Measurements from ENCODE around the gene SELENOF.
"Not testable (repeated sequence)": the region's sequence is repeated elsewhere in the genome, so short reads cannot be mapped to it uniquely, and the experiment has no call there.

The SELENOF gene

GRCh38 chr1:86858524-86859261, 55.2 kb downstream of the SELENOF start:
- DNase-seq (ENCODE audit: low spot score) = no peak

- DNase-seq (ENCODE audit: low spot score) = no peak
Measured at GRCh38 chr1:86856196-86856595, 57.7 kb downstream of the SELENOF start.

- no peak for DNase-seq (ENCODE audit: low spot score)
Measured at GRCh38 chr1:86854352-86854751, 59.6 kb downstream of the SELENOF start.

- DNase-seq (ENCODE audit: low spot score) = no peak
Measured at GRCh38 chr1:86852782-86853408, 61.0 kb downstream of the SELENOF start.

GRCh38 chr1:86852289-86852688, 61.6 kb downstream of the SELENOF start:
- DNase-seq (ENCODE audit: low spot score) = no peak

- no peak for DNase-seq (ENCODE audit: low spot score)
Measured at GRCh38 chr1:86849756-86850155, 64.2 kb downstream of the SELENOF start.

- DNase-seq (ENCODE audit: low spot score) = no peak
Measured at GRCh38 chr1:86848654-86849053, 65.3 kb downstream of the SELENOF start.

- peak; percentile 34 for DNase-seq (ENCODE audit: low spot score)
Measured at GRCh38 chr1:86846164-86846647, 67.7 kb downstream of the SELENOF start.

GRCh38 chr1:86845514-86845913, 68.4 kb downstream of the SELENOF start:
- no peak for DNase-seq (ENCODE audit: low spot score)

GRCh38 chr1:86841116-86841515, 72.8 kb downstream of the SELENOF start:
- DNase-seq (ENCODE audit: low spot score) = no peak

- peak; percentile 92 for DNase-seq (ENCODE audit: low spot score)
Measured at GRCh38 chr1:86833461-86834215, 80.3 kb downstream of the SELENOF start.

GRCh38 chr1:86832433-86832832, 81.5 kb downstream of the SELENOF start:
- DNase-seq (ENCODE audit: low spot score) = no peak

GRCh38 chr1:86829321-86829720, 84.6 kb downstream of the SELENOF start:
- DNase-seq (ENCODE audit: low spot score) = no peak

GRCh38 chr1:86828024-86828423, 85.9 kb downstream of the SELENOF start:
- no peak for DNase-seq (ENCODE audit: low spot score)

- DNase-seq (ENCODE audit: low spot score) = no peak
Measured at GRCh38 chr1:86826856-86827255, 87.1 kb downstream of the SELENOF start.

GRCh38 chr1:86825319-86825718, 88.6 kb downstream of the SELENOF start:
- no peak for DNase-seq (ENCODE audit: low spot score)

- no peak for DNase-seq (ENCODE audit: low spot score)
Measured at GRCh38 chr1:86823821-86824500, 90.0 kb downstream of the SELENOF start.

GRCh38 chr1:86823386-86823785, 90.5 kb downstream of the SELENOF start:
- no peak for DNase-seq (ENCODE audit: low spot score)

GRCh38 chr1:86822459-86822858, 91.5 kb downstream of the SELENOF start:
- DNase-seq (ENCODE audit: low spot score) = no peak

- no peak for DNase-seq (ENCODE audit: low spot score)
Measured at GRCh38 chr1:86821956-86822355, 92.0 kb downstream of the SELENOF start.

GRCh38 chr1:86819970-86820369, 94.0 kb downstream of the SELENOF start:
- DNase-seq (ENCODE audit: low spot score) = not testable (repeated sequence)

GRCh38 chr1:86817246-86817826, 96.6 kb downstream of the SELENOF start:
- not testable (repeated sequence) for DNase-seq (ENCODE audit: low spot score)
